ACHN (cell line): ENCODE results near the gene PAFAH1B1.
"Not testable (repeated sequence)": the region's sequence is repeated elsewhere in the genome, so short reads cannot be mapped to it uniquely, and the experiment has no call there.

Source experiments
- DNase-seq: peaks from one replicate; pipeline ENCODE4 v3.0.0-alpha.2; 2015
- in situ Hi-C: cut with HindIII; loops from 2 replicates; pipeline ENCODE4 v1.10.0; 2017; ENCODE audit warnings: low sequenced_read_pairs, low pct_ligation_motif_present, low pct_unique_long_range_greater_than_20kb

The PAFAH1B1 gene

GRCh38 chr17:2695243-2695960 lies 101.9 kb downstream of the PAFAH1B1 start:
- no peak for DNase-seq
- in situ Hi-C loops: no loop called here

- in situ Hi-C loops: no loop called here
- no peak for DNase-seq
Observed at GRCh38 chr17:2695961-2696760, 102.7 kb downstream of the PAFAH1B1 start.

GRCh38 chr17:2697611-2698162 lies 104.2 kb downstream of the PAFAH1B1 start:
- DNase-seq: no peak

GRCh38 chr17:2699216-2699805 lies 105.9 kb downstream of the PAFAH1B1 start:
- in situ Hi-C loops, DNase-seq: not testable (repeated sequence)

More at GRCh38 chr17:2697611-2698162, 104.2 kb downstream of the PAFAH1B1 start:
- in situ Hi-C loops: no loop called here

- no peak for DNase-seq
- in situ Hi-C loops: no loop called here
Observed at GRCh38 chr17:2700030-2700490, 106.6 kb downstream of the PAFAH1B1 start.

- in situ Hi-C loops: no loop called here
- no peak for DNase-seq
Observed at GRCh38 chr17:2700491-2701141, 107.2 kb downstream of the PAFAH1B1 start.

GRCh38 chr17:2701161-2701995 lies 107.9 kb downstream of the PAFAH1B1 start:
- in situ Hi-C loops: no loop called here
- DNase-seq: no peak

- in situ Hi-C loops: no loop called here
- no peak for DNase-seq
Observed at GRCh38 chr17:2701996-2702741, 108.7 kb downstream of the PAFAH1B1 start.

GRCh38 chr17:2703181-2703580 lies 109.7 kb downstream of the PAFAH1B1 start:
- in situ Hi-C loops: no loop called here
- no peak for DNase-seq

- DNase-seq: no peak
- in situ Hi-C loops: no loop called here
Observed at GRCh38 chr17:2703606-2704005, 110.2 kb downstream of the PAFAH1B1 start.

- DNase-seq: no peak
- in situ Hi-C loops: no loop called here
Observed at GRCh38 chr17:2704031-2704889, 110.8 kb downstream of the PAFAH1B1 start.

- DNase-seq: no peak
- in situ Hi-C loops: no loop called here
Observed at GRCh38 chr17:2704890-2705248, 111.4 kb downstream of the PAFAH1B1 start.

- in situ Hi-C loops: no loop called here
- no peak for DNase-seq
Observed at GRCh38 chr17:2705263-2705662, 111.8 kb downstream of the PAFAH1B1 start.

- DNase-seq: no peak
- in situ Hi-C loops: no loop called here
Observed at GRCh38 chr17:2705888-2706795, 112.7 kb downstream of the PAFAH1B1 start.

GRCh38 chr17:2706911-2707510 lies 113.6 kb downstream of the PAFAH1B1 start:
- DNase-seq: no peak
- in situ Hi-C loops: no loop called here
